ENCODE data around the gene XCL2. TPM values are rescaled to one million over a fixed set of nuclear protein-coding genes. Genes with fewer than 3 reads are reported as not detected.

The XCL2 gene
- total and polyA plus RNA-seq, 8 donors: 0.23 to 0.52 TPM; not detected in 6

DNA sequence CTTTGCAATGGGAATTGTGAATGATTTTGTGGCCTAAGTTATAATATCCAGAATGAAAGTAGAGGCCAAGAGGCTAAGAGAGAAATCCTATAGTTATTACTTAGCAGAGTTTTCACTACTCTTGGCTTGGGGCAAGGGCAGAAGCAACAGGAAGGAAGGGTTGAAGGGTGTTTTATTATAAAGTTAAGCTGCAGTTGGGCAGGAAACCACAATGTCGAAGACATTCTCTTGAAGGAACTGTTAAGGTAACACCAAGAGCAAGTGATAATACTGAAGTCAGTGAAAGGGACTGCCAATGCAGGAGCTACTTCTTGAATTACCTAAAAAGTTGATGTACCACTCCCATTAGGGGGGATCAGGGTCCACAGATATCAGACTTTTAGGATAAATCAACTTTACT lies 8.3 kb downstream of the XCL2 start:
- DNase-seq (no peak), ATAC-seq (no peak), FAIRE-seq (no peak)
- peaks cover 0 to 3% (median 0%) of the 10 kb centered on the region in 3 donors for H3K4me1 ChIP-seq
- no peaks in the 10 kb centered on the region for H3K27me3 ChIP-seq
- H3K36me3 ChIP-seq: no peaks in the 10 kb centered on the region
- 73 to 83% methylated on average over 1 of the region's 1 CpG for WGBS, 2 donors
- H3K9me3 ChIP-seq: no peaks in the 10 kb centered on the region
- H3K27ac ChIP-seq: no peak overlapping the region
- TF ChIP-seq, protein P1, sequence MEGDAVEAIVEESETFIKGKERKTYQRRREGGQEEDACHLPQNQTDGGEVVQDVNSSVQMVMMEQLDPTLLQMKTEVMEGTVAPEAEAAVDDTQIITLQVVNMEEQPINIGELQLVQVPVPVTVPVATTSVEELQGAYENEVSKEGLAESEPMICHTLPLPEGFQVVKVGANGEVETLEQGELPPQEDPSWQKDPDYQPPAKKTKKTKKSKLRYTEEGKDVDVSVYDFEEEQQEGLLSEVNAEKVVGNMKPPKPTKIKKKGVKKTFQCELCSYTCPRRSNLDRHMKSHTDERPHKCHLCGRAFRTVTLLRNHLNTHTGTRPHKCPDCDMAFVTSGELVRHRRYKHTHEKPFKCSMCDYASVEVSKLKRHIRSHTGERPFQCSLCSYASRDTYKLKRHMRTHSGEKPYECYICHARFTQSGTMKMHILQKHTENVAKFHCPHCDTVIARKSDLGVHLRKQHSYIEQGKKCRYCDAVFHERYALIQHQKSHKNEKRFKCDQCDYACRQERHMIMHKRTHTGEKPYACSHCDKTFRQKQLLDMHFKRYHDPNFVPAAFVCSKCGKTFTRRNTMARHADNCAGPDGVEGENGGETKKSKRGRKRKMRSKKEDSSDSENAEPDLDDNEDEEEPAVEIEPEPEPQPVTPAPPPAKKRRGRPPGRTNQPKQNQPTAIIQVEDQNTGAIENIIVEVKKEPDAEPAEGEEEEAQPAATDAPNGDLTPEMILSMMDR (IDR thresholded peaks at IDR 0.05): no peak
- no peak overlapping the region for H3K4me3 ChIP-seq
- intact Hi-C loops (cut with DNase I): no loop called here

DNA sequence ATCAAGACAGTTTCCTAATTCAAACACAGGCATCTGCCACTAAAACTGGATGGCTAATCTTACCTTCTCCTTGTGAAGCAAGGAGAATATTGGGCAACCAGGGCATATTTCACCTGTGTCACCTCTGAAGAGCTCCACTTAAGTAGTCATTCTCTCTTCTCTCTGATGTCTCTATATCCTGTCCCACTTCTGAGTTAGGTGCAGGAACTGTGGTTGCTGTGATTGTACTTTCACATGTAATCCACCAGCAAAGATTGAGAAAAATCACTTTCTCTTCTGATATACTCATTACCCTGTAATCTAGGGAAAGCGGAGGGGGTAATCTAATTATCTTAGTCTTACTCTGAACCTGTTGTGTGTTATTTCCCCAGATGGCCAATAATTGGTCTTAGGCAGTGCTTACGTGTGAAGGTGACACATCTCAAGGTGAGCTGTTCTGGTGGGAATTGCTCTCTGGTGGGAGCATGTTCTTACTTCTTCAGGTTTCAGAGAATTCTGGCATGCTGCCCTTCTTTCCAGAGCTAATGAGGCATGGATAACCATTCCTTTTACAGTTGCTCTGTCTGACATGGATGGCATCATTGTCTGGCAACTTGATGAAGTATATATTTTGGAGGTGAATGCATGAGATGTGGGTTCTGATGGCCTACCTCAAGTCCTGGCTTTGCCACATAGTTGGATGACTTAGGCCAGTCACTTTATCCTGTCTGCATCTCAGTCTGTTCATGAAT lies 12.0 kb downstream of the XCL2 start:
- TF ChIP-seq, protein P1 (IDR thresholded peaks at IDR 0.05): no peak
- no peak overlapping the region for H3K27ac ChIP-seq
- no peaks in the 10 kb centered on the region for H3K9me3 ChIP-seq
- H3K27me3 ChIP-seq: no peaks in the 10 kb centered on the region
- intact Hi-C loops (cut with DNase I): no loop called here
- no peaks in the 10 kb centered on the region for H3K36me3 ChIP-seq
- ATAC-seq (no peak), FAIRE-seq (no peak), DNase-seq (no peak)
- peaks cover 0 to 3% (median 0%) of the 10 kb centered on the region in 3 donors for H3K4me1 ChIP-seq
- WGBS, 2 donors: 92 to 94% methylated on average over 2 of the region's 2 CpGs
- H3K4me3 ChIP-seq: no peak overlapping the region

DNA sequence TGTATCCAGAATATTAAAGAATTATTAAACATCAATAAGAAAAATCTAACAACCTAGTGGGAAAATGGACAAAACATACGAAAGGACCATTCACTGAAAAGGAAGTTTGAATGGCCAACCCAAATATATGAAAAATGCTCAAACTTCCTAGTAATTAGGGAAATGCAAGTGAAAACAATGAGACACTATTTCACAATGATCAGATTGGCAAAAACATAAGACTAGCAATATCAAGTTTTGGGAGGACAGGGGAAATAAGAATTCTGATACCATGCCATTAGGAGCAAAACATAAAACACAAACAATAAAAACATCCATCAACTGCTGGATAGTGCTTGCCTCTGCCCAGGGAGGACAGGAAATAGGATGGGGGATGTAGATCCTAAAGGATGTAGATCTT lies 14.3 kb downstream of the XCL2 start:
- Histone ChIP-seq H3K27ac (no peak overlapping the region), H3K4me1 (no peaks in the 10 kb centered on the region), H3K27me3 (no peaks in the 10 kb centered on the region), H3K4me3 (no peak overlapping the region), H3K36me3 (no peaks in the 10 kb centered on the region), H3K9me3 (no peaks in the 10 kb centered on the region)
- WGBS, 2 donors: 88 to 91% methylated on average over 1 of the region's 1 CpG
- FAIRE-seq (no peak), ATAC-seq (no peak), DNase-seq (no peak)
- intact Hi-C loops (cut with DNase I): no loop called here
- TF ChIP-seq, protein P1 (IDR thresholded peaks at IDR 0.05): no peak

DNA sequence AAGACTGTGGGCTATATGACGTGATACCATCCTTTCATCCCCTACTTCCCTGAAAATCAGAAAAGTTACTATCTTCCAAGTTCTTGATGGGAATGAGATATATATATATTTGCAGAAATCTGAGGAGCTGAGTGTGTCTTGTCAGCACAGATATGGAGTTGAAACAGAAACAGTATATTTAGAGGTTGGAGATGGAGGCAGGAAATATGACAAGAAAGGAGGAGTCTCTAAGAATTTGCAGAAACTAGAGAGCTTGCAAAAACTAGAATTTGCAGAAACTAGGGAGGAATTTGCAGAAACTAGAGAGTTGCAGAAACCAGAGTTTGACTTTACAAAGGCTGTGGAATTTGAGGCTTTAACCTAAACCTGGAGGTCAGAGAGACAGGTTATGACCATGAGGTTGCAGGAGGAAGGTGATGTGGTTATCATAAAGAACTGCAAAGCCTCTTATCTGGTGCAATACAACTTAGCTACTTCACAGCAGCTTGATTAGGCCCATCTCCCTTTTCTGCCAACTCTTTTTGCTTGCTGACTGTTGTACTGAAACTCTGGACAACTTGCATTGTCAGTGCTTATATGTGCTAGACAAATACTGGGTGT lies 22.3 kb downstream of the XCL2 start:
- WGBS, 2 donors: 91% methylated on average over 1 of the region's 1 CpG
- intact Hi-C loops (cut with DNase I): no loop called here
- no peak overlapping the region for H3K4me3 ChIP-seq
- no peak for ATAC-seq
- TF ChIP-seq, protein P1 (IDR thresholded peaks at IDR 0.05): no peak
- DNase-seq: no peak
- H3K9me3 ChIP-seq: no peaks in the 10 kb centered on the region
- H3K27me3 ChIP-seq: no peaks in the 10 kb centered on the region
- no peak overlapping the region for H3K27ac ChIP-seq
- no peak for FAIRE-seq
- no peaks in the 10 kb centered on the region for H3K4me1 ChIP-seq
- H3K36me3 ChIP-seq: no peaks in the 10 kb centered on the region

DNA sequence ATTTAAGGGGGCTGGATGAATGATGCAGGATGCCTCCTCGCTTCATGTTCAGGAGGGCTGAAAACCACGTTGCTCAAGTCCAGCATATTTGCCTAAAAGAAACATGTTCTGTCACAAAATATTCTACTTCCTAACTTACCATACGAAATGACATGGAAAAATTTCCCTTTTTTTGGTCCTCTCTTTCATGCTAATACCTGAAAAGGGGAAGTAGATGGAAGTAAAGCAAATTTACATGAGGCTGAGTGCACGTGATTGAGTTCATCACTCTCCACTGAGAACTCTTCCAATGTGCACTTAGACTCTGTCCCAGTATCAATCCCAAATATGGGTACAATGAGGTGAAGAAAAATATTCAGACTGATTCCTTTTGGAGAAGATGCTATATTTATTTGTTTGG lies 23.0 kb downstream of the XCL2 start:
- intact Hi-C loops (cut with DNase I): no loop called here
- 73 to 82% methylated on average over 4 of the region's 4 CpGs for WGBS, 2 donors

More for the DNA sequence above, 23.0 kb downstream of the XCL2 start:
- Histone ChIP-seq H3K36me3 (no peaks in the 10 kb centered on the region), H3K4me3 (no peak overlapping the region), H3K4me1 (no peaks in the 10 kb centered on the region), H3K9me3 (no peaks in the 10 kb centered on the region), H3K27ac (no peak overlapping the region), H3K27me3 (no peaks in the 10 kb centered on the region)
- no peak for FAIRE-seq
- DNase-seq: no peak
- no peak for ATAC-seq
- TF ChIP-seq, protein P1 (IDR thresholded peaks at IDR 0.05): no peak

All from pancreas (tissue), 10 donors.